Pons (tissue), 1 donor: ENCODE measurements around the gene GPR107.

Experiments
- DNase-seq: peaks from one replicate; pipeline ENCODE4 v3.0.0-alpha.2; 2016; ENCODE audit warnings: low spot score

GPR107 gene

DNA sequence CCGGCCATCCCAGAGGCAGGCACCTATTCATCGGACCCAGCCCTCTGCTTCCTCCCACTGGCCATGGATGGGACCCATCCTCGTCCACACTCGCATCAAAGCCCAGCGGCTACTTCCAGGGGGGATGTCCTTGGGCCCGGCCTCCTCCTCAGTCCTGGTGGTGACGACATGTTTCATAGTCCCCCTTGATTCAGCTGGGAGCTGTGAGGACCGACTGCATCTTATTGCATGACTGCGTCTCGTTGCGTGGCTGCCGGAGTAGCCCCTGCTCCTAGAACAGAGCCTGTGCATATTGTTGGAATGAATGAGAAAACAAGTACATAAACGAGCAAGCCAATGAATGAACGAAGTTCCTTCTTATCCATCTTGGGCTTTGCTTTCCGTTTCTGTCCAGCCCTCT is 131.3 kb downstream of the GPR107 start:
- DNase-seq: no peak

DNA sequence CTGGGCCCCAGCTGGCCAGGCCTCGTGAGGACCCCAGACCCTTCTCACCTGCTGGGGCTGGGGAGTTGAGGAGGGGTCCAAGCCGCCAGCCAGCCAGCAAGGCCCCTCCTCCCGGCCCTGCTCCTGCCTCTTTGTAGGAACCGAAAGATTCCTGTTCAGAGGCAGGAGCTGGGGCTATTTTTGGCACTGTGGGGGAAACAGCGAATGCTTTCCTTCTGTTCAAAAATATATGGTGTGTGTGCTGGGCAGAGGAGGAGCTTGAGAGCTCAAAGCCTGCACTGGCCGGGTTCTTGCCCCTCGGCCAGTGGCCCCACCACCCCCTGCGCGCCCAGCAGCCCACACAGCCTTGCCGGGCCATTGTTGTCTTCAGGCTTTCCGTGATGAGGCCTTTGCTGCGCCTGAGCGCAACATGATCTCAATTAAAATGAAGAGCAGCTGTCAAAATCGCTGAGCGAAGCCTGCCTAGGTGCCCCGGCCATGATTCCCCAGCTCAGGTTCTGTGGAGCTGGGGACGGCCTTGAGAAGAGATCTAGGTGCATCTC is 131.9 kb downstream of the GPR107 start:
- no peak for DNase-seq

DNA sequence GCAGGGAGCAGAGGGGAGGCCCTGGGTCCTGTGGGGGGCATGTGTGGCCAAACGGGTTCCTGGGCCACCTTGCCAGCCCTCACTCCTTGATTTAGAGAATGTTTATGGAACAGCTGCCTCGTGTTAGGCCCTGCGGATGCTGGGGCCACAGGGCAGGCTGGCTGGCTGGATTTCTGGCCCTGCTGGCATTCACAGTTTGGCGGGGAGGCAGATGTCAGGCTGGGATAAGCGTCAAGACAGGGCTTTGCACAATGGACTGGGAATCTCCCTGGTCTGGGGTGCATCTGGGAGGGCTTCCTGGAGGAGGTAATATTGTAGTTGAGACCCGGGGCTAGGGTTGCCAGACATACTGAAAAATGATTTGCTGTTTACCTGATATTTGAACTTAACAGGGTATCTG is 132.3 kb downstream of the GPR107 start:
- DNase-seq: no peak

DNA sequence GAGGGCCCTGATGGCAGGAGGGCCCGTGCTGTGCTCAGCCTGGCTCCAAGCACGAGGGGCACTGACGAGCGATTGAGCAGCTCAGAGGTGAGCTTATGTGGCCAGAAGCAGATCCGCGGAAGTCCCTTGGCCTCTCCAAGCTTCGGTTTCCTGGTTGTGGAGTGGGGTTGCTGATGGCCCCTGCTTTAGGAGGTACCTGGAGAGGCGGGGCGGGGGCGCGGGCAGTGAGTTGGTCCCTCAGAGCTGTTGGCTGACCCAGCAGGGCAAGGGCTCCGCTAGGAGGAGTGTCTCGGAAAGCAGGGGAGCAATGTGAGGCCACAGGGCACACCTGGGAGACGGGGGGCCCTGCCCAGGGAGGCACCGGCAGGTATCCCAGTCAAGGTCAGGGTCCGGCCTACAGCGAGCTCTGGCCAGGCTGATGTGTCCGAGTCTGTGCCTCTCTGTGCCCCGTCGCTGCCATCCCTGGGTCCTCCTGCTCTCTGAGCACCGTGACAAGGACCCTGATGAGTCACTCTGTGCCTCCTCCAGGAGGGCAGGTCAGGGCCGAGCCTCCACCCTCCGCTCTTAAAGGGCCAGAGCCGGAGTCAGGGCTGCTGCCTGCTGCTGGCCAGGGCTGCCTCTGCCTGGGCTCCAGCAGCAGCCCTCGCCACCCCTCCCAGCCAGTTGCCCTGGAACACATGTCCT is 133.3 kb downstream of the GPR107 start:
- DNase-seq: no peak

DNA sequence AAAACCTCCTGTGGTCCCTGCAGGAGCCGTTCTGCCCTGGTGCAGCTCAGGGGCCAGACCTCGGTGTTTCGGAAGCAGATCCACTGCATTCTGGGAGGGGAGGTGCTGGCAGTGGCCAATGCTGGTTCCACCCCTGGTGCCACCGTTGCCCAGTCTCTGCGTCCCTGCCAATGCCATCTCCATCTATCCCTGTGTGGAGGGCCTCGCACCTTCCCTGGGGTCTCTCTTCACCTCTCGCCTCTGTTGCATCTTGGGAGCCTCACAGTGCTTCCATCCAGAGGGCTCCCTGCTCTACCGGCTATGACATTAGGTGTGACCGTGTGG is 133.8 kb downstream of the GPR107 start:
- DNase-seq: no peak

DNA sequence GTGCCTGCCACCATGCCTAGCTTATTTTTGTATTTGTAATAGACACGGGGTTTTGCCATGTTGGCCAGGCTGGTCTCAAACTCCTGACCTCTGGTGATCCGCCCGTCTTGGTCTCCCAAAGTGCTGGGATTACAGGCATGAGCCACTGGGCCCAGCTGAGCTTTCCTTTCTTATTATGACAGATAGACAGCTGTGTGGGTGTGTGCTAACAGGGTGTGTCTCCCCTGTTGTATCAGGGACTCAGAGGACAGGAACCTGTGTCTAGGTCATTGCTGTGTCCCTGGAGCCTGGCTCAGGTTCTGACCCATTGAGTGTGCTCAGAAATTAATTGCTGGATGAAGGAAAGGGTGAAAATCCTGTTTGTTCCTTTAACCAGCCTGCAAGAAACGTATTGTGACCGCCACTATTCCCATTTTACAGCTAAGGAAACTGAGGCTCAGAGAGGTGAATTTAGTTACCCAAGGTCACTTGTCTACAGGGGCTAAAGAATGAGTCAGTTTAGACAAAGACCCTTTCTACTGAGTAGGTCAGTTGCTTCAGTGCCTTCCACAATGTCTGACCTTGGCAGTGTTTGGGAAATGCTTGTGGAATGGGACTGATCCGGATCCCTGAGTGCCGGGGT is 135.3 kb downstream of the GPR107 start:
- no peak for DNase-seq
